Amygdala (tissue), 56 donors: ENCODE measurements around the gene MAST2.
"Not testable (repeated sequence)": the region's sequence is repeated elsewhere in the genome, so short reads cannot be mapped to it uniquely, and the experiment has no call there.

Experiments used
- DNase-seq, 56 donors: peaks; one replicate each; lab custom pipeline; 2025; lab: John Stamatoyannopoulos, UW

MAST2 gene

GRCh38 chr1:46043458-46044017 is 240.1 kb downstream of the MAST2 start:
- no peak for DNase-seq

- DNase-seq: no peak
Observed at GRCh38 chr1:46044116-46044515, 240.7 kb downstream of the MAST2 start.

GRCh38 chr1:46053734-46054133 is 250.3 kb downstream of the MAST2 start:
- no peak for DNase-seq

- DNase-seq: no peak
Observed at GRCh38 chr1:46056325-46056724, 252.9 kb downstream of the MAST2 start.

GRCh38 chr1:46057215-46057614 is 253.8 kb downstream of the MAST2 start:
- not testable (repeated sequence) for DNase-seq

DNA sequence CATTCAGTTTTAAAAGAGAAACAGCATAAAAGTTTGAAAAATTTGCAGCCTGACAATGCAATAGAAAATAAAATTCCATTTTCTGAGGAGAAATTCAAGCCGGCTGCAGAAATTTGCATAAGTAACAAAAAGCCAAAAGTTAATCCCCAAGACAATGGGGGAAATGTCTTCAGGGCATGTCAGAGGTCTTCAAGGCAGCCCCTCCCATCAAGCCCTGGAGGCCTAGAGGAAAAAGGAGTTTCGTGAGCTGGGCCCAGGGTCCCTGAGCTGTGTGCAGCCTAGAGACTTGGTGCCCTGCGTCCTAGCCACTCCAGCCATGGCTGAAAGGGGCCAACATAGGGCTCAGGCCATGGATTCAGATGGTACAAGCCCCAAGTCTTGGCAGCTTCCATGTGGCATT is 254.4 kb downstream of the MAST2 start:
- no peak for DNase-seq

DNA sequence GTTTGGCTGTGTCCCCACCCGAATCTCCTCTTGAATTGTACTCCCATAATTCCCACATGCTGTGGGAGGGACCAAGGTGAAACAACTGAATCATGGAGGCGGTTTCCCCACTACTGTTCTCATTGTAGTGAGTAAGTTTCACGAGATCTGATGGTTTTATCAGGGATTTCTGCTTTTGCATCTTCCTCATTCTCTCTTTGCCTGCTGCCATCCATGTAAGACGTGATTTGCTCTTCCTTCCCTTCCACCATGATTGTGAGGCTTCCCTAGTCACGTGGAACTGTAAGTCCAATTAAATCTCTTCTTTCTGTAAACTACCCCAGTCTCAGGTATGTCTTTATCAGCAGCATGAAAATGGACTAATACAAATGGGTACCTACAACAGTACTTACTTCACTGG is 255.5 kb downstream of the MAST2 start:
- DNase-seq: no peak

DNA sequence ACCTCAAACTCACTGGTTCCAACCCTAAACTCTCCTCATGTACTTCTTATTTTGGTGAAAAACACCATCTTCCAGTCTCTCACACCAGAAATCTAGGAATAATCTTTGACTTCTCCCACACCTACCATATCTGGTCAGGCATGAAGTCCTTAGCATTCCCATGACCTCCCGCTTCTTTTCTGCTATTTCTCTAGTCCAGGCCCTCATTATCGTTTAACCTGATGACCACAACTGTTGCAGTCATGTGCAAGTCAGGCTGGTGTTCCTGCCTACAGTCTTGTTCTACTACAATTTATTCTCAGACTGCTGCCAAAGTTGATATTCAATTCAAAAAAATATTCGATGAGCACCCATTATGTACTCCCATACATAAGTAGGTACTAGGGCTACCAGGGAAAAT is 257.7 kb downstream of the MAST2 start:
- no peak for DNase-seq

- no peak for DNase-seq
Observed at GRCh38 chr1:46062651-46063319, 259.4 kb downstream of the MAST2 start.

- no peak for DNase-seq
Observed at GRCh38 chr1:46064708-46065107, 261.3 kb downstream of the MAST2 start.

DNA sequence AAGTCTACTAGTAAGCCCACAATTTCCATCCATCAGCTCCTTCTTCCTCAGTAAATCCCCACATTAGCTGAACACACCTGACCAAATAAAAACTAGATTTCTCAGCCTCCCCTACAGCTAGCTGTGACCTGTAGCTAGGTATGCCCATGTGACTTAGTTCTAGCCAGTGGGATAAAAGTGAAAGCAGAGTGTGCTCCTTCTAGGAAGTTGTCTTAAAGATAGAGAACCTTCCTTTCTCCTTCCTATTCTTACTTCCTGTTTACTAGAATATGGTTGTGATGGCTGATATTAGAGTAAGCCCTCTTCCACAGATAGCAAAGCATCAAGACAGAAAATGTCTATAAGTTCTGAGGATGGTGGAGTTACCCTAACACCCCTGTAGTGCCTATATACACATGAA is 262.0 kb downstream of the MAST2 start:
- no peak for DNase-seq

- no peak for DNase-seq
Observed at GRCh38 chr1:46067652-46068051, 264.2 kb downstream of the MAST2 start.

- DNase-seq: no peak
Observed at GRCh38 chr1:46068525-46068924, 265.1 kb downstream of the MAST2 start.

DNA sequence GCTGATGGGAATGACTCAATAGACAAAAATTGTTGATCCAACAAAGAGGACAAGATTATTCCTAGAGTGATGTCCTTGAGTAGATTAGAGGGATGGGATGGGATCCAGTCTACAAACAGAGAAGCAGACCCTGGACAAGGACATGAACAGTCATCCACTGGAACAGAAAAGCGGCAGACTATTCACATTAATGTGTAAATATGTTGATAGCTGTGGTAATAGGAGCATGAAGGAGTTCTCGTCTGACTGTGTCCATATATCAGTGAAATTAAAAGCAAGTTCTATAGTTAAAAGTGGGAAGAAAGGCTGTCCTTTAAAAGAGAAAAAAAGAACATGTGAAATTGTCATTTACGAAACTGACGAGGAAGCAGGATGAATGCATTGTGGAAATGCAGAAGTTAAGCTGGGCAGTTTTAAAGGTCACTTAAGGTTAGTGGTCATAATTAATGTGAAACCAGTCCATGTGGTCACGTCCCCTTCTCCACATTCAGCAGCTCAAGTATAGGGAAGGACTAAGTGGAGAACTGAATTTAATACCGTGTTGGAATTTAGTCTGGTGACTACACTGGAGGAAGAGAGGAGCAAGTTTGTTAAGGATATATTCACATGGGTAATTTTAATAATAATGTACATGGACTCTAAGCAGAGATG is 266.9 kb downstream of the MAST2 start:
- DNase-seq: no peak

DNA sequence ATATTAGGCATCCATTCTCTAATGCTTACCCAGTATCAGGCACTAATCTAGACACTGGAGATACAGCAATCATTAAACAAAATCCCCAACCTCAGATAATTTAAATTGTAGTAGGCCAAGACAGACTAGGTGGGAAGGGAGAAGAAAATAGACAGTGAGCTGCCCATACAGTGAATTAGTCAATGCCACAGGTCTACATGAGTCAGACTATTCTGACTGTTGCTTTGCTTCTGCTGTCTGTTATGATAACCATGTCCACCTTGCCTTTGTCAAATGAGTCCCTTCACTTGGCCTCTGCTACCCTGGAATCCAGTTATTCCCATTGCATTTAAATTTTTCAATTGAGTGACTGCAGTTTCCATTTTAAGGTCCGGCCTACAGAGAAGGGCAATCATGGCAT is 269.6 kb downstream of the MAST2 start:
- DNase-seq: no peak

GRCh38 chr1:46076343-46076742 is 272.9 kb downstream of the MAST2 start:
- no peak for DNase-seq

DNA sequence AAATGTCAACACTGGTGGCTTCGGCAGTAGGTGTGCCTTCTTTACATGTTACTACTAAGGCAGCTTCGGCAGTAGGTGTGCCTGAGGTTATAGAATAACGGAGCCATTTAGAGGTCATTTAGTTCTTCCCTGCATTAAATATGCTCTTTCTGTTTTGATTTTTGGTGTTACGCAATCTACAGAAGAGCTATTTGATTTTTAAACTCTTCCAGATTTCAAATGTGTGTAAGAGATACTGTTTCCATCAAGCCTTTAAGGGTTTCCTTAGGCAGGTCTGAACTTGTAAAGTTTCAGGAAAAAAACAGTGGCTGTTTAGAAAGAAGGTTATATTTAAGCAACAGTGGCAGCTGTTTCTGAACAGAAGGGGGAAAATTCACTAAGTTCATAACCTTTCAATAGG is 274.2 kb downstream of the MAST2 start:
- no peak for DNase-seq

DNA sequence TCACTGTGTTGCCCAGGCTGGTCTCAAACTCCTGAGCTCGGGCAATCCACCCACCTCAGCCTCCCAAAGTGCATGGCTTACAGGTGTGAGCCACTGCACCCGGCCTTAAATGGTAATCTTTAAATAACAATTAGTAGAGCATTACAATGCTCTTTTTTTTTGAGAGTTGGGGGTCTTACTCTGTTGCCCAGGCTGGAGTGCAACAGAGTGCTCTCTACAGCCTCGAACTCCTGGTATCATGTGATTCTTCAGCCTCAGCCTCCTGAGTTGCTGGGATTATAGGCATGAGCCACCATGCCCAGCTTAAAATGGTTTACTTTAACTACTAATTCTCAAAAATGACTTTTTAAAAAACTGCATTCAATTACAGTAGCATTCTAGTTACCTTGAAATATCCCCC is 276.8 kb downstream of the MAST2 start:
- DNase-seq: no peak

DNA sequence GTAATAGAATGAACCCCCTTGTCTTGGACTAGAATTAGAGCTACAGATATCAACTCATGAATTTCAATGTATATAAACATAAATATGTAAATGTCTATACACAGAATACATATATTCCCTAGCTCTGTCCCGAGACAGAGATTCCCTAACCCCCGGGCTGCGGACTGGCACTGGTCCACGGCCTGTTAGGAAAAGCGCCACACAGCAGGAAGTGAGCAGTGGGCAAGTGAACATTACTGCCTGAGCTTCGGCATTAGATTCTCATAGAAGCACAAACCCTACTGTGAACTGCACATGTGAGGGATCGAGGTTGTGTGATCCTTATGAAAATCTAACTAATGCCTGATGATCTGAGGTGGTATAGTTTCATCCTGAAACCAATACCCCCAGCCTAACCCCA is 277.8 kb downstream of the MAST2 start:
- DNase-seq: no peak

DNA sequence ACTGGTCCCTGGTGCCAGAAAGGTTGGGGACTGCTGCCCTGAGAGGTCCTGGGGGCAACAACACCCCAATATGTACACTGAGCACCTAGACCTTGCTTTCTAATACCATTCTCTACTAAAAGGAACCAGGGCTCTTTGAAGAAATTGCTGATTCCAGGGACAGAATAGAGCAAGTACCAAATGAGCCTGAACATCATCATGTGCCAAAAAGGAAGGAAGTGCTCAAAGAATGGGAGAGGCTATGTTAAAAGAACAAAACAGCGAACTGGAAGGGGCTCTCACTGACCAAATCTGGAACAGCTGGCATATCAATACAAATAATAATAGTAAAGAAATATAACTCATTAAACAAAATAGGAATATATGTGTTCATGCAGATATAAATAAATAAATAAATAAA is 278.2 kb downstream of the MAST2 start:
- no peak for DNase-seq

DNA sequence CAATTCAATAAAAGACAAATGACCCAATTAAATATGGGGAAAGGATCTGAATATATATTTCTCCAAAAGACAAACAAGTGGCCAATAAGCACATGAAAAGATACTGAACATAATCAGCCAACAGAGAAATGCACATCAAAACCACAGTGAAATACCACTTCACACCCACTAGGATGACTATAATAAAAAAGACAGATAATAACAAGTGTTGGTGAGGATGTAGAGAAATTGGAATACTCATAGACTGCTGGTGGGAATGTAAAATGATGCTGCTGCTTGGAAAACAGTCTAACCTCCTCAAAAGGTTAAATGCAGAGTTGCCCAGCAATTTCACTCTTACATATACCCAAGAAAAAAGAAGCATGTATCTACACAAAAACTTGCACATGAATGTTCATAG is 280.2 kb downstream of the MAST2 start:
- no peak for DNase-seq
